ENCODE results near the gene DCAF11.

DNA sequence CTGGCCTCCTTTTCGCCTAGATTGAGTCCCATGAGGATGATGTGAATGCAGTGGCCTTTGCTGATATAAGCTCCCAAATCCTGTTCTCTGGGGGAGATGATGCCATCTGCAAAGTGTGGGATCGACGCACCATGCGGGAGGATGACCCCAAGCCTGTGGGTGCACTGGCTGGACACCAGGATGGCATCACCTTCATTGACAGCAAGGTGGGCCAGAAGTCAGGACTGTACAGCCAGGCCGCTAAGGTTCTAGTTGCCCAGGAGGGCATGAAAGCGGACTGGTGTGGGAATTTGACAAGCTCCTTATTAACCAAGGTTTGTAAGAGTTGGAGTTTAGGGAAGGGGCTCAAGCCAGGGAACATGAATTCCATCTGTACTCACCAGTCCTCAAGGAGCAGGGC, 5.1 kb downstream of the DCAF11 start:
- TF ChIP-seq, protein P1, sequence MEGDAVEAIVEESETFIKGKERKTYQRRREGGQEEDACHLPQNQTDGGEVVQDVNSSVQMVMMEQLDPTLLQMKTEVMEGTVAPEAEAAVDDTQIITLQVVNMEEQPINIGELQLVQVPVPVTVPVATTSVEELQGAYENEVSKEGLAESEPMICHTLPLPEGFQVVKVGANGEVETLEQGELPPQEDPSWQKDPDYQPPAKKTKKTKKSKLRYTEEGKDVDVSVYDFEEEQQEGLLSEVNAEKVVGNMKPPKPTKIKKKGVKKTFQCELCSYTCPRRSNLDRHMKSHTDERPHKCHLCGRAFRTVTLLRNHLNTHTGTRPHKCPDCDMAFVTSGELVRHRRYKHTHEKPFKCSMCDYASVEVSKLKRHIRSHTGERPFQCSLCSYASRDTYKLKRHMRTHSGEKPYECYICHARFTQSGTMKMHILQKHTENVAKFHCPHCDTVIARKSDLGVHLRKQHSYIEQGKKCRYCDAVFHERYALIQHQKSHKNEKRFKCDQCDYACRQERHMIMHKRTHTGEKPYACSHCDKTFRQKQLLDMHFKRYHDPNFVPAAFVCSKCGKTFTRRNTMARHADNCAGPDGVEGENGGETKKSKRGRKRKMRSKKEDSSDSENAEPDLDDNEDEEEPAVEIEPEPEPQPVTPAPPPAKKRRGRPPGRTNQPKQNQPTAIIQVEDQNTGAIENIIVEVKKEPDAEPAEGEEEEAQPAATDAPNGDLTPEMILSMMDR (IDR thresholded peaks at IDR 0.05) = no peak
- TF ChIP-seq EZH2 (IDR thresholded peaks at IDR 0.05) (no peak), EZH2phosphoT487 (IDR thresholded peaks at IDR 0.05) (no peak)

All from neural progenitor cell (in vitro differentiated cells).